Omental fat pad (tissue), 4 donors: ENCODE data around the gene ZNF627. TPM values are rescaled to one million over a fixed set of nuclear protein-coding genes. Genes with fewer than 3 reads are reported as not detected.
"Not testable (repeated sequence)": the region's sequence is repeated elsewhere in the genome, so short reads cannot be mapped to it uniquely, and the experiment has no call there.

Source experiments
- ATAC-seq: fragments of 150-250 bp; one replicate; pipeline ENCODE4 v1.9.1; 2016; ENCODE audit warnings: mild to moderate bottlenecking, moderate library complexity; ENCODE audit not compliant: low FRiP score
- DNase-seq: peaks from one replicate; pipeline ENCODE4 v3.0.0-alpha.2; 2019; ENCODE audit warnings: low spot score
- total RNA-seq, 4 donors: library from RNA; depleted of rRNA; stranded (reverse); fragments of >200 nt; gene quantifications; one replicate each; pipeline ENCODE4 v1.1.0, GENCODE V29; 2016
- TF ChIP-seq, protein P1 (sequence below), 3 donors: fragments of 450-650 bp; IDR thresholded peaks; one replicate each; pipeline ENCODE4 v1.5.1; 2016 to 2017; ENCODE audit warnings: antibody characterized with exemption in 3 of 3, mild to moderate bottlenecking in 3 of 3, moderate library complexity in 2 of 3

Gene ZNF627
- total RNA-seq, 4 donors from 2014 or later: 5.4 to 12.1 (median 6.2) TPM

DNA sequence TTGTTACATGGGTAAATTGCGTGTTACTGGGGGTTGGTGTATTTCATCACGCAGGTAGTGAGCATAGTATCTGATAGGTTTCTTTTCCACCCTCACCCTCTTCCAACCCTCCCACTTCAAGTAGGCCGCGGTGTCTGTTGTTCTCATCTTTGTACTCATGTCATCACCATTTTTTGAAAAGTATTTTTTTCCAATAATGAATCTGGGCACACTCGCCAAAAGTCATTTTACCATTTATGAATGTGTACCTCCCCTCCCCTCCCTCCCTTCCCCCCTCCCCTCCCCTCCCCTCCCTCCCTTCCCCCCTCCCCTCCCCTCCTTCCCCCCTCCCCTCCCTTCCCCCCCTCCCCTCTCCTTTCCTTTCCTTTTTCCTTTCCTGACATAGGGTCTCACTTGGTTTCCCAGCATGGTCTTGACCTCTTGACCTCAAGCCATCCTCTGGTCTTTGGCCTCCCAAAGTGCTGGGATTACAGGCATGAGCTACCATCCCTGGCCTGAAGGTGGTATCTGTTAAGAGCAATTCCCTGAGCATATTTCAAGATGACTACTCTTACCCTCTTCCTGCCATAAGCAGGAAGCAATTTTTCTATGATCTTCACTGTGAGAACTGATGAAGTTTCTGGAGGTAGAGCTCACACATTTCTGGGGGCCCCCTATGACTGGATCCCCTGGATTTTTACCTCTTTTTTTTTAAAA, 15.7 kb downstream of the ZNF627 start:
- DNase-seq: no peak
- no peak for ATAC-seq
- TF ChIP-seq, protein P1, sequence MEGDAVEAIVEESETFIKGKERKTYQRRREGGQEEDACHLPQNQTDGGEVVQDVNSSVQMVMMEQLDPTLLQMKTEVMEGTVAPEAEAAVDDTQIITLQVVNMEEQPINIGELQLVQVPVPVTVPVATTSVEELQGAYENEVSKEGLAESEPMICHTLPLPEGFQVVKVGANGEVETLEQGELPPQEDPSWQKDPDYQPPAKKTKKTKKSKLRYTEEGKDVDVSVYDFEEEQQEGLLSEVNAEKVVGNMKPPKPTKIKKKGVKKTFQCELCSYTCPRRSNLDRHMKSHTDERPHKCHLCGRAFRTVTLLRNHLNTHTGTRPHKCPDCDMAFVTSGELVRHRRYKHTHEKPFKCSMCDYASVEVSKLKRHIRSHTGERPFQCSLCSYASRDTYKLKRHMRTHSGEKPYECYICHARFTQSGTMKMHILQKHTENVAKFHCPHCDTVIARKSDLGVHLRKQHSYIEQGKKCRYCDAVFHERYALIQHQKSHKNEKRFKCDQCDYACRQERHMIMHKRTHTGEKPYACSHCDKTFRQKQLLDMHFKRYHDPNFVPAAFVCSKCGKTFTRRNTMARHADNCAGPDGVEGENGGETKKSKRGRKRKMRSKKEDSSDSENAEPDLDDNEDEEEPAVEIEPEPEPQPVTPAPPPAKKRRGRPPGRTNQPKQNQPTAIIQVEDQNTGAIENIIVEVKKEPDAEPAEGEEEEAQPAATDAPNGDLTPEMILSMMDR (IDR thresholded peaks at IDR 0.05): no peak

DNA sequence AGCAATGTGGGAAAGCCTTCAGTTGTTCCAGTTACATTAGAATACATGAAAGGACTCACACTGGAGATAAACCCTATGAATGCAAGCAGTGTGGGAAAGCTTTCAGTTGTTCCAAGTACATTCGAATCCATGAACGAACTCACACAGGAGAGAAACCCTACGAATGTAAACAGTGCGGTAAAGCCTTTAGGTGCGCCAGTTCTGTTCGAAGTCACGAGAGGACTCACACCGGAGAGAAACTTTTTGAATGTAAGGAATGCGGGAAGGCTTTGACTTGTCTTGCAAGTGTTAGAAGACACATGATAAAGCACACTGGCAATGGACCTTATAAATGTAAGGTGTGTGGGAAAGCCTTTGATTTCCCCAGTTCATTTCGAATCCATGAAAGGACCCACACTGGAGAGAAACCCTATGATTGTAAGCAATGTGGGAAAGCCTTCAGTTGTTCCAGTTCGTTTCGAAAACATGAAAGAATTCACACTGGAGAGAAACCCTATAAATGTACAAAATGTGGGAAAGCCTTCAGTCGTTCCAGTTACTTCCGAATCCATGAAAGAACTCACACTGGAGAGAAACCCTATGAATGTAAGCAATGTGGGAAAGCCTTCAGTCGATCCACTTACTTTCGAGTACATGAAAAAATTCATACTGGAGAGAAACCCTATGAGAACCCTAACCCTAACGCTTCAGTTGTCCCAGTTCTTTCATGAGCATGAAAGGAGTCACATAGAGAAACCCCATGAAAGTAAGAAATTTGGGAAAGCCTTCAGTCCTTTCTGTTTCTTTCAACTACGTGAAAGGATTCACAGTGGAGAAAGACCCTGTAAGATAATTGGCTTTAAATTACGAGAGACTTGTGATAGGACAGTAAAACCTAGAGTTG, 20.1 kb downstream of the ZNF627 start:
- ATAC-seq (no peak), DNase-seq (no peak)
- TF ChIP-seq, protein P1 (IDR thresholded peaks at IDR 0.05): no peak

DNA sequence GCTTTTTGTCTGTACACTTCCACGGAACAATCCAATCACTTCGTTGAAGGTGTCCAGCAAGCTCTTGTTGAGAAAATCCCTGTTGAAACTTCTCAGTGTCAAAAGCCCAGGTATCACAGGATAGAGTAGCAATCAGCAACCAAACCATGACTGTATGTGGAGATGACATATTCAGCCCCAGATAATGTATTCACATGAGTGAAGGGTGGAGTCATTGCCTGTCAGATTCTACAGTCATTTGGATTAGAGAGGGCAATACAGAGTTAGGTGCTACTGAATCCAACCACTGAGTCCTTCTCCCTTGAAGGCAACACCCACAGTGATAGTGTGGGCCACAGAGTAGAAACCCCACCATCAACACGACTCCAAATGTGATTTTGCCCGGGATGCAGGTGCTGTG, 23.3 kb downstream of the ZNF627 start:
- ATAC-seq (no peak), DNase-seq (no peak)
- TF ChIP-seq, protein P1 (IDR thresholded peaks at IDR 0.05): no peak

DNA sequence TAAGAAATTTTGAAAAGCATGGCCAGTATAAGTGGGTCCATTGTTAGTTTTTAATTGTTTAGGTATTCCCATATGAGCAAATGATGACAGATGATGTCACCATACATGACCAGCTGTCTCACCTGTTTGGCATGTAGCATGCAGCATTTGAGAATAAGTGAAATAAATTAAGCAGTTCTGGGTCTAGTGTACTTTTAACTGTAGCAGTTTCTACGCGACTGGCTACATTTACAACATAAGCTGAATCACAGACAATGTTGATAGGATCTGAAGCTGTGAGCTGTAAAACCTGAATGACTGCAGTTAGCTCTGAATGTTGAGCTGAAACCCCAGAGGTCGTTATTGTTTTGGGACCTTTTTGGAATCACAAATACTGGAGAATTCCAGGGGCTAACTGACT, 25.1 kb downstream of the ZNF627 start:
- not testable (repeated sequence) for DNase-seq, ATAC-seq

DNA sequence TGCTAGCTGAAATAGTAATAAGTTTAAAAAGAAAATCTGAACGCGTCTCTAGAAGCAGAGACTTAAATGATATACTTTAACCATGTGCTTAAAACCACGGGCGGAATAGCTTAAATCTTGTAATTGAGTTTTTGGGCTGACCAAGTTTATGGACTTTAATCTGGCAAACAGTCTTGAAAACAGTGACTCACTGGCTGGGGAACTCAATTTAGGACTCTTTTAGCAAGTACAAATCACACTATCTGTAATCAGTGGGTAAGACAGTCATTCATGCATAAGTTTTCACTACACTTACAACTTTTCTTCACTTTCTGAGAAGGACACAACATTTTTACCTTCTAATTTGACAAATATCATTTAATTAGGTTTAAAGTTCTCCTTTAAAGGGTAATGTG, 26.8 kb downstream of the ZNF627 start:
- DNase-seq (no peak), ATAC-seq (peak; percentile 77)
- TF ChIP-seq, protein P1 (IDR thresholded peaks at IDR 0.05): no peak

DNA sequence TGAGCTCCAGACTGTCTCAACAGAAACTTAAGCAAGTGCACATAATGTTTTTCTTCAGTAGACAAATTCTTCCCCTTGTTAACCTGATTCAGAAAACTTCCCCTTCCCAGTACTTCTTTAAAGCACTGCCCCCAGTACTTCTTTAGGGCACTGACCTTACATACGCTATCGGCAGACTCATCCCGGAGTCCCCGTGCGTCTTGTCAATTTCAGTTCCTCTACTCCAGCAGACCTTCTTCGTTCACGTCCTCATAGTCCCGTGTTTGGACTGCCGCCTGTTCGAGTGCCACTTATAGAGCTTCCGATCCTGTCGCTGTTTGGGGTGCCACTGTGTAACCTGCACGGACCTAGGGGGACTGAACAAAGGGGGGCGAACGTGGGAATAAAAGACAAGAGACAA, 29.0 kb downstream of the ZNF627 start:
- DNase-seq (no peak), ATAC-seq (no peak)
- TF ChIP-seq, protein P1 (IDR thresholded peaks at IDR 0.05): no peak

DNA sequence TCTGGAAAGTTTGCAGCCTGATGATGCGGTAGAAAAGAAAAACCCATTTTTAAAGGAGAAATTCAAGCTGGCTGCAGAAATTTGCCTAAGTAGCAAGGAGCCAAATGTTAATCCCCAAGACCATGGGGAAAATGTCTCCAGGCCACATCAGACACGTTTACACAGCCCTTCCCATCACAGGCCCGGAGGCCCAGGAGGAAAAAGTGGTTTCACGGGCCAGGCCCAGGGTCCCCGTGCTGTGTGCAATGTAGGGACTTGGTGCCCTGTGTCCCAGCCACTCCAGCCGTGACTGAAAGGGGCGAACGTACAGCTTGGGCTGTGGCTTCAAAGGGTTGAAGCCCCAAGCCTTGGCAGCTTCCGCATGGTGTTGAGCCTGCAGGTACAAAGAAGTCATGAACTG, 35.9 kb downstream of the ZNF627 start:
- TF ChIP-seq, protein P1 (IDR thresholded peaks at IDR 0.05): no peak
- no peak for ATAC-seq
- DNase-seq: no peak

DNA sequence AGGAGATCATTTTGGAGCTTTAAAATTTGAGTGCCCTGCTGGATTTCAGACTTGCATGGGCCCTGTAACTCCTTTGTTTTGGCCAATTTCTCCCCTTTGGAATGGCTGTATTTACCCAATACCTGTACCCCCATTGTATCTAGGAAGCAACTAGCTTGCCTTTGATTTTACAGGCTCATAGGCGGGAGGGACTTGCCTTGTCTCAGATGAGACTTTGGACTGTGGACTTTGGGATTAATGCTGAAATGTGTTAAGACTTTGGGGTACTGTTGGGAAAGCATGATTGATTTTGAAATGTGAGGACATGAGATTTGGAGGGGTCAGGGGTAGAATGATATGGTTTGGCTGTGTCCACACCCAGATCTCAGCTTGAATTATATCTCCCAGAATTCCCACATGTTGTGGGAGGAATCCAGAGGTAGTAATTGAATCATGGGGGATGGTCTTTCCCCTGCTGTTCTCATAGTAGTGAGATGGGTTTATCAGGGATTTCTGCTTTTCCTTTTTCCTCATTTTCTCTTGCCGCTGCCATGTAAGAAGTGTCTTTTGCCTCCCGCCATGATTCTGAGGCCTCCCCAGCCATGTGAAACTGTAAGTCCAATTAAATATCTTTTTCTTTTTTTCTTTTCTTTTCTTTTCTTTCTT, 36.9 kb downstream of the ZNF627 start:
- not testable (repeated sequence) for DNase-seq

More for the DNA sequence above, 36.9 kb downstream of the ZNF627 start:
- ATAC-seq: not testable (repeated sequence)
